Upper lobe of left lung (tissue), 6 donors: ENCODE data around the gene GUCA1C. TPM values are rescaled to one million over a fixed set of nuclear protein-coding genes. Genes with fewer than 3 reads are reported as not detected.

Source experiments
- ATAC-seq, 2 donors: fragments of 200-7000 bp; cut with Tn5 transposase; one replicate each; pipeline ENCODE4 v1.9.1; 2022; ENCODE audit warnings: mild to moderate bottlenecking in 2 of 2, moderate library complexity in 2 of 2; ENCODE audit not compliant: low FRiP score in 2 of 2
- DNase-seq, 2 donors: peaks; one replicate each; pipeline ENCODE4 v3.0.0-alpha.2; 2019 to 2020
- H3K27ac ChIP-seq, 4 donors: fragments of 200-600 bp; sonication (generic); one replicate each; pipeline ENCODE4 v1.5.1; 2016 to 2019
- H3K27me3 ChIP-seq, 4 donors: fragments of 200-600 bp; sonication (generic); one replicate each; pipeline ENCODE4 v1.5.1; 2017 to 2019
- H3K36me3 ChIP-seq, 4 donors: fragments of 200-600 bp; sonication (generic); one replicate each; pipeline ENCODE4 v1.5.1; 2016 to 2019
- H3K4me1 ChIP-seq, 4 donors: fragments of 200-600 bp; sonication (generic); one replicate each; pipeline ENCODE4 v1.5.1; 2018 to 2019
- H3K4me3 ChIP-seq, 4 donors: fragments of 200-600 bp; sonication (generic); one replicate each; pipeline ENCODE4 v1.5.1; 2017 to 2019; ENCODE audit warnings: mild to moderate bottlenecking in 2 of 4, moderate library complexity in 1 of 4
- H3K9me3 ChIP-seq, 4 donors: fragments of 200-600 bp; sonication (generic); one replicate each; pipeline ENCODE4 v1.5.1; 2018 to 2019
- CTCF ChIP-seq, 6 experiments: fragments of 450-650 bp in 4 of 6; fragments of 200-600 bp in 2 of 6; sonication (generic) in 2 of 6; IDR thresholded peaks; one replicate each; pipeline ENCODE4 v1.5.1; 2016 to 2019; ENCODE audit warnings: antibody characterized with exemption in 6 of 6
- EP300 ChIP-seq, 4 donors: sonication (generic); formaldehyde crosslinking; IDR thresholded peaks; one replicate each; pipeline ENCODE4 v1.5.1; 2017; ENCODE audit warnings: antibody characterized with exemption in 4 of 4, control low read depth in 2 of 4
- POLR2A ChIP-seq, 4 donors: fragments of 450-650 bp; IDR thresholded peaks; one replicate each; pipeline ENCODE4 v1.5.1; 2016 to 2017; ENCODE audit warnings: antibody characterized with exemption in 4 of 4, mild to moderate bottlenecking in 2 of 4
- POLR2AphosphoS5 ChIP-seq, 2 donors: sonication (generic); formaldehyde crosslinking; IDR thresholded peaks; one replicate each; pipeline ENCODE4 v1.5.1; 2017; ENCODE audit warnings: antibody characterized with exemption in 2 of 2
- WGBS, 2 donors: methylation state at CpG; one replicate each; pipeline ENCODE4 v1.1.5; 2017 to 2018; 5-methylcytosine and 5-hydroxymethylcytosine counted together
- total RNA-seq, 6 donors: library from RNA; depleted of rRNA in 4 of 6; stranded (reverse); fragments of >200 nt in 4 of 6; gene quantifications; one replicate each; pipeline versions ENCODE4 v1.1.0 to v1.2.1, GENCODE V29; 2016 to 2021
- donor health status: DM: no; HTN: no; CAD: no; lungs with moderate emphysema.
- donor health status: DM: no; HTN: yes; CAD: no; lungs with severe emphysema.

The GUCA1C gene
- total RNA-seq, 6 donors from 2014 or later, result not detected

GRCh38 chr3:108953210-108953609, 469 bp downstream of the GUCA1C start:
- no peaks in the 10 kb centered on the region for H3K27me3 ChIP-seq
- DNase-seq (no peak), ATAC-seq (no peak)
- H3K4me1 ChIP-seq, result no peaks in the 10 kb centered on the region
- H3K9me3 ChIP-seq, result no peaks in the 10 kb centered on the region
- TF ChIP-seq EP300 (IDR thresholded peaks at IDR 0.05) (no peak), POLR2A (IDR thresholded peaks at IDR 0.05) (no peak), POLR2AphosphoS5 (IDR thresholded peaks at IDR 0.05) (no peak), CTCF (IDR thresholded peaks at IDR 0.05) (no peak)
- H3K27ac ChIP-seq, result no peak overlapping the region
- H3K4me3 ChIP-seq, result no peak overlapping the region
- H3K36me3 ChIP-seq, result no peaks in the 10 kb centered on the region
- WGBS, 2 donors, result 76 to 78% methylated on average over 4 of the region's 4 CpGs

GRCh38 chr3:108951820-108952501, 1.7 kb downstream of the GUCA1C start:
- TF ChIP-seq CTCF (IDR thresholded peaks at IDR 0.05), result no peak
- no peak for TF ChIP-seq EP300 (IDR thresholded peaks at IDR 0.05)
- TF ChIP-seq POLR2AphosphoS5 (IDR thresholded peaks at IDR 0.05), result no peak
- TF ChIP-seq POLR2A (IDR thresholded peaks at IDR 0.05), result no peak
- no peak overlapping the region for H3K4me3 ChIP-seq
- no peaks in the 10 kb centered on the region for H3K9me3 ChIP-seq
- no peaks in the 10 kb centered on the region for H3K27me3 ChIP-seq
- WGBS, 2 donors, result 68 to 75% methylated on average over 7 of the region's 7 CpGs
- DNase-seq, result no peak
- no peak for ATAC-seq
- H3K27ac ChIP-seq, result no peak overlapping the region
- no peaks in the 10 kb centered on the region for H3K36me3 ChIP-seq
- H3K4me1 ChIP-seq, result no peaks in the 10 kb centered on the region

GRCh38 chr3:108947855-108948254, 5.8 kb downstream of the GUCA1C start:
- no peak for ATAC-seq
- TF ChIP-seq CTCF (IDR thresholded peaks at IDR 0.05) (no peak), EP300 (IDR thresholded peaks at IDR 0.05) (no peak), POLR2AphosphoS5 (IDR thresholded peaks at IDR 0.05) (no peak), POLR2A (IDR thresholded peaks at IDR 0.05) (no peak)
- 68 to 75% methylated on average over 2 of the region's 2 CpGs for WGBS, 2 donors

GRCh38 chr3:108946292-108947285, 7.1 kb downstream of the GUCA1C start:
- no peak overlapping the region for H3K4me3 ChIP-seq
- no peaks in the 10 kb centered on the region for H3K9me3 ChIP-seq
- H3K27ac ChIP-seq, result no peak overlapping the region
- H3K27me3 ChIP-seq, result no peaks in the 10 kb centered on the region
- ATAC-seq, result no peak
- no peak for DNase-seq
- TF ChIP-seq CTCF (IDR thresholded peaks at IDR 0.05) (no peak), POLR2A (IDR thresholded peaks at IDR 0.05) (no peak), POLR2AphosphoS5 (IDR thresholded peaks at IDR 0.05) (no peak), EP300 (IDR thresholded peaks at IDR 0.05) (no peak)
- no peaks in the 10 kb centered on the region for H3K4me1 ChIP-seq
- no peaks in the 10 kb centered on the region for H3K36me3 ChIP-seq
- 79 to 86% methylated on average over 11 of the region's 11 CpGs for WGBS, 2 donors

More at GRCh38 chr3:108947855-108948254, 5.8 kb downstream of the GUCA1C start:
- Histone ChIP-seq H3K9me3 (no peaks in the 10 kb centered on the region), H3K27ac (no peak overlapping the region), H3K4me3 (no peak overlapping the region), H3K36me3 (no peaks in the 10 kb centered on the region), H3K4me1 (no peaks in the 10 kb centered on the region), H3K27me3 (no peaks in the 10 kb centered on the region)
- no peak for DNase-seq
